Naive B cell (primary cell): Measurements from ENCODE around the gene LUZP2. TPM values are rescaled to one million over a fixed set of nuclear protein-coding genes. Genes with fewer than 3 reads are reported as not detected.

Source experiments
- ATAC-seq, 2 donors: fragments of 150-1000 bp; cut with Tn5 transposase; 2 replicates each; pipeline ENCODE4 v1.10.0; 2021; ENCODE audit warnings: low read depth in 2 of 2, mild to moderate bottlenecking in 2 of 2, moderate library complexity in 2 of 2
- DNase-seq: peaks from one replicate; pipeline ENCODE4 v3.0.0; 2022
- H3K27ac Mint-ChIP-seq, 6 donors: one replicate each; pipeline ENCODE4 v1.8.0; 2020 to 2022; ENCODE audit warnings: mild to moderate bottlenecking in 6 of 6, mixed read lengths in 6 of 6, moderate library complexity in 5 of 6, inconsistent platforms in 2 of 6
- H3K27me3 Mint-ChIP-seq, 3 donors: one replicate each; pipeline ENCODE4 v1.8.0; 2021 to 2022; ENCODE audit warnings: mixed read lengths in 3 of 3, mild to moderate bottlenecking in 1 of 3
- H3K36me3 Mint-ChIP-seq, 2 donors: one replicate each; pipeline ENCODE4 v1.8.0; 2020 to 2022; ENCODE audit warnings: mixed read lengths in 2 of 2, inconsistent platforms in 1 of 2, mild to moderate bottlenecking in 1 of 2
- H3K4me1 Mint-ChIP-seq, 3 donors: one replicate each; pipeline ENCODE4 v1.8.0; 2020 to 2022; ENCODE audit warnings: mixed read lengths in 3 of 3, inconsistent platforms in 1 of 3, mild to moderate bottlenecking in 1 of 3, moderate library complexity in 1 of 3
- H3K4me3 Mint-ChIP-seq, 8 donors: one replicate each; pipeline ENCODE4 v1.8.0; 2020 to 2022; ENCODE audit warnings: mild to moderate bottlenecking in 8 of 8, mixed read lengths in 8 of 8, moderate library complexity in 8 of 8, inconsistent platforms in 2 of 8
- H3K9me3 Mint-ChIP-seq, 7 donors: one replicate each; pipeline ENCODE4 v1.8.0; 2020 to 2022; ENCODE audit warnings: mixed read lengths in 7 of 7, mild to moderate bottlenecking in 5 of 7, inconsistent platforms in 2 of 7, moderate library complexity in 1 of 7
- polyA plus RNA-seq, 6 donors: library from polyadenylated mRNA; unstranded; fragments of 300-500 nt; fragmentation: Illumina TruSeq; gene quantifications; one replicate each; pipeline ENCODE4 v1.2.3, GENCODE V29; 2021; ENCODE audit warnings: low read depth in 6 of 6

LUZP2 gene
- polyA plus RNA-seq, 6 donors from 2014 or later, result not detected

DNA sequence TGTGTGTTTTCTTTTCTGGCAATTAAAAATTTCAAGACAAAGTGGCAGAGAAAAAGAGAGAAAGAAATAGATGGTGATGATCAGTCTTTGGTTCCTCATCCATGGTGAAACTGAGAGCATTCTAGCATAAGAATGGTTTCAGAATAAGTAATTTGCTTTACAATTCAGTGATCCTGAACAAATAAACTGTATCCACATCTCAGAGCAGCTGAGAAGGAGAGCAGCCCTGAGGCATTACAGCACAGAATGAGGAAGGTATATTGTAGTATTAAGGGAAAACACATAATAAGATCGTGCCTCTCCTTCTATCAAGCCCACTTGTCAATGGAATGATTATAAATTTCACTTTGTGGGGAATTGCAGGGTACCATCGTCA is 17.4 kb downstream of the LUZP2 start:
- peak overlapping the region in 1 of 6 donors; percentile 11 for H3K27ac Mint-ChIP-seq
- H3K27me3 Mint-ChIP-seq, result peaks cover 0 to 8% (median 0%) of the 10 kb centered on the region in 3 donors
- no peak for ATAC-seq
- no peak overlapping the region for H3K4me3 Mint-ChIP-seq
- no peaks in the 10 kb centered on the region for H3K36me3 Mint-ChIP-seq
- no peaks in the 10 kb centered on the region for H3K4me1 Mint-ChIP-seq
- no peak for DNase-seq
- no peaks in the 10 kb centered on the region for H3K9me3 Mint-ChIP-seq

DNA sequence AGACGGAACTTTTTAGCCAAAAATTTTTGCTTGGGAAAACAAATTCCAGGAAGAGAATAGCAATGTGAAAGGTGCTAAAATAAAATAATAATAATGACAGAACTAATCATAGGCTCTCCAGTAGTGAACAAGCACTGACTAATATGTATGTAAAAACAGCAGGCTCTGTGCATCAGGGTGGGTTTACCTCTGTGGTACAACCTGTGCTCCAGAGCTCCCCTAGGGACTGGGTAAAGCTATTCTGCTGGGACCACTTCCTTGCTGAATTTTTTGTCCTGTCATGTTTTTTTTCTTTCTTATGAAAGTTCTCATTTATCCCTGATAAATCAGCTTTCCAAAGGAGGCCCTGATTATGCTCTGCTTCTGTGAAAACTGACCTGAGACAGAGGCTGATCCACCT is 18.8 kb downstream of the LUZP2 start:
- Mint-ChIP-seq H3K27me3 (peaks cover 0 to 8% (median 0%) of the 10 kb centered on the region in 3 donors), H3K9me3 (no peaks in the 10 kb centered on the region), H3K4me3 (no peak overlapping the region), H3K27ac (no peak overlapping the region), H3K36me3 (no peaks in the 10 kb centered on the region), H3K4me1 (no peaks in the 10 kb centered on the region)
- DNase-seq, result no peak
- ATAC-seq, result no peak

DNA sequence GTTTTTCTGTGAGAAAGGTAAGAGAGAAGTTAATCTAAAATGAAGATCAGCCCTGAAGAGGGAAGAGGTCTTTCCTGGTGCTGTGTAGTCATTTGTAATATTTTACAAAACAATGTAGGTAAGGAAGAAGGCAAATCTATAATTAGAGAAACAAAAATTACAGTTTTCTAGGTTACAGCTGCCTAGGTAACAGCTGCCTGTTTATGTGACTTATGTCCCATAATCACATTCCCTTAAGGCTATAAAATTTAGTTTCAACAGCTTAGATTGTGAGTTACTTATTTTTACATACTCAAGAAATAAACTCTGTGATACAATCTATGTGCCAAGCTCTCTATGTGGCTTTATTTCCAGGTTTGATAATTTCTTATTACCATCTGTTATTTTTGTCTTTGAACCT is 19.8 kb downstream of the LUZP2 start:
- peaks cover 0 to 8% (median 0%) of the 10 kb centered on the region in 3 donors for H3K27me3 Mint-ChIP-seq
- no peak for ATAC-seq
- H3K4me3 Mint-ChIP-seq, result no peak overlapping the region
- no peaks in the 10 kb centered on the region for H3K36me3 Mint-ChIP-seq
- no peak for DNase-seq
- no peaks in the 10 kb centered on the region for H3K4me1 Mint-ChIP-seq
- H3K27ac Mint-ChIP-seq, result no peak overlapping the region
- H3K9me3 Mint-ChIP-seq, result no peaks in the 10 kb centered on the region

DNA sequence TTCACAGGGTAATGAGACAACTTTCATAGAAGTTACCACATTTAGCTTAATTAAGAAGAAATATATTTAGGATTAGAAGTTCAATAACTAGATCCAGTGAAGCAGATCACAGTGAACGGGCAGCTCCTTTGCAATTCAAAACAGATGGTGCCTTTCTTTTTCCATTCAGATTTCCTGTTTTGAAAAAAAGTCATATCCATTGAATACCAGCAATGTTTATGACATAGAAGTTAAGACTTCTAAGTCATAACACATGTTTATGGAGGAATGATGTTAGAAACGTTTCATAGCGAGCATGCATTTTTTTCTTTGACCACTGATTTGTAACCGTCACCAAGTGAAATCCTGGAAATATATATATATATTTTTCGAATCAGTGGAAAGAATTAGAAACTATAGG is 24.7 kb downstream of the LUZP2 start:
- DNase-seq (no peak), ATAC-seq (no peak)
- no peaks in the 10 kb centered on the region for H3K9me3 Mint-ChIP-seq
- H3K27ac Mint-ChIP-seq, result no peak overlapping the region
- H3K27me3 Mint-ChIP-seq, result no peaks in the 10 kb centered on the region
- no peak overlapping the region for H3K4me3 Mint-ChIP-seq
- no peaks in the 10 kb centered on the region for H3K36me3 Mint-ChIP-seq
- no peaks in the 10 kb centered on the region for H3K4me1 Mint-ChIP-seq

DNA sequence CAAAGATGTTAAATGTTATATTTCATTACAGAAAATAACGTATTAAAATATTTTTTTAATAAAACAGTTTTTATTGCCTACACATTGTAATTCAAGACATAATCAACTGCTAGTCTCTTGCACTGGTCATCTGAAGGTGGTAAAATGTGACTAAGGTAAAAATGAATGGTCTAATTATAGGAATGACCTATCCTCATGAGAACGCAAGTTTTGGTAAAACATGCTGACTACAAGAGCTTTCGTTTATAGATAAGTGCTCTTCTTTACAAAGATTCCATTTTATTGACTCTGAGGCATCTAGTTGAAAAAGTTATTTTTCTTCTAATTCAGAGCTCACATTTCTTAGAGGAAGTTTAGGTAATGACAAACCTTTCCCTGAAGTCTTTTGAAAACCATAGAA is 27.3 kb downstream of the LUZP2 start:
- ATAC-seq (no peak), DNase-seq (no peak)
- Mint-ChIP-seq H3K27ac (no peak overlapping the region), H3K36me3 (no peaks in the 10 kb centered on the region), H3K4me3 (no peak overlapping the region), H3K27me3 (no peaks in the 10 kb centered on the region), H3K4me1 (no peaks in the 10 kb centered on the region), H3K9me3 (no peaks in the 10 kb centered on the region)

DNA sequence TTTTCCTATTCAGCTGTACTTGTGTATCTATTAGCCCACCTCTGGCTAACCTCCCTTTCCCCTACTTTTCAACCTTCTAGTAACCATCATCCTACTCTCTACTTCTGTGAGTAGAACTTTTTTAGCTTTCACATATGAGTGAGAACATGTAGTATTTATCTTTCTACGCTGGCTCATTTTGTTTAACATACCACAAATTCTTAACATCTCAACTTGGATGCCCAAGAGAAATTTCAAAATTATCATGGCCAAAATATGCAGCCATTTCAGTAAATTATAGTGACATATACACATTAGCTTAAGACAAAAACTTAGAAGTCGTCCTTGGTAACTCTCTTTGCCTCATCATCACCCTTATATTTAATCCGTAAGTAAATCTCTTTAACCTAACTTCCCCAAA is 34.7 kb downstream of the LUZP2 start:
- Mint-ChIP-seq H3K27ac (no peak overlapping the region), H3K9me3 (peaks cover 0 to 2% (median 0%) of the 10 kb centered on the region in 7 donors), H3K36me3 (no peaks in the 10 kb centered on the region), H3K27me3 (no peaks in the 10 kb centered on the region), H3K4me1 (no peaks in the 10 kb centered on the region), H3K4me3 (no peak overlapping the region)
- ATAC-seq, result no peak
- no peak for DNase-seq

DNA sequence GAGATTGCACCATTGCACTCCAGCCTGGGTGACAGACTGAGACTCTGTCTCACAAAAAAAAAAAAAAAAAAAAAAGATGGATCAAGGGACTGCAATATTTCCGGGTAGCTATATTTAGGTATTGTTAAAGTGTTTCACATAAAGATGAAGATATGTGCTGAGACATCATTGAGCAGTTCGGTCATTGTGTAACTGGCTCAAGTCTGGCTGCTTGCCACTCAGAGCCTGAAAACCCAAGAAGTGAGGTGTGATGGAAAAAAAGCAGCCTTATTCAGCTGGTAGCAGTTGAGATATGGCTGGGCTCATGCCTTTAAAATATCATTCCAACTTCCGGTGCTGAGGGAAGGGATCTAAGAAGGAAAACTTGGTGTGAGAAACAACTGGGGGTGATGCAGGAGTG is 46.9 kb downstream of the LUZP2 start:
- Mint-ChIP-seq H3K36me3 (no peaks in the 10 kb centered on the region), H3K27me3 (no peaks in the 10 kb centered on the region), H3K4me3 (no peak overlapping the region), H3K9me3 (peaks cover 0 to 5% (median 1%) of the 10 kb centered on the region in 7 donors), H3K4me1 (no peaks in the 10 kb centered on the region), H3K27ac (no peak overlapping the region)
- no peak for ATAC-seq
- no peak for DNase-seq

DNA sequence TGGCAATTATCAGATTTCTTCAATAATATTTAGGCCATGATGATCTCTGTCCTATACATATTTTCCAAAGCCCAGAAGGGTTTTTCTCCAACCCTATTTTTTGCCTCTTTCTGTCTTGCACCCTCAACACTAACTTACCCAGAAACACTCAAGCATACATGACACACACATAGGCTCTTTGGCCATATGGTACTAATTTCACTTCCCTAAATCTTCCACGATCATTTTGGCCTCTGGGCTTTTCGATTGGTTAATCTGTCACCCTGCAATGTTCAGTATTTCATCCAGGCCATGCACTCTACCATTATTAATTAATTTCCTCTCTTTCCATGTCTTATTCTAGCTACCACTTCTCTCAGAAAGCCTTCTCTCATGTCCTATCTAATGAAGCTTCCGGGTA is 59.8 kb downstream of the LUZP2 start:
- Mint-ChIP-seq H3K27ac (no peak overlapping the region), H3K4me3 (no peak overlapping the region), H3K4me1 (no peaks in the 10 kb centered on the region), H3K36me3 (no peaks in the 10 kb centered on the region), H3K27me3 (no peaks in the 10 kb centered on the region), H3K9me3 (peaks cover 0 to 2% (median 0%) of the 10 kb centered on the region in 7 donors)
- ATAC-seq (no peak), DNase-seq (no peak)

DNA sequence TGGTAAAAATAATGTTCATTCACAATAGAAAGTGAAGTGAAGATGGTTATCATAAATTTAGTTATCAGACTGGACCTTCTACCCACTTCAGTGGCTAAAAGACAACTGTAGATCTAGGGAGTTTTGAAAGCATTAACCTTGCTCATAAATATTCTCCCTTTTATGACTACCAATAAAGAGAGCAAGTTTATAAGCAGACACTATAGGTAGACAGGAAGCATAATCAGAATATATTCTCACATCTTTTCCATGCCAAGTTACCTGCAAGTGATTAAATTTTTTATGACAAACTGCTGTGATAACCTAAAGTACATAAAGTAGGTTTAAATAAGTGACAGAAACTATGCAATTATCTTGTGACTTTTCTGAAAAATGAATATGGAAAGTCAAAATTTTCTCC is 62.5 kb downstream of the LUZP2 start:
- no peaks in the 10 kb centered on the region for H3K36me3 Mint-ChIP-seq
- no peak overlapping the region for H3K4me3 Mint-ChIP-seq
- no peak overlapping the region for H3K27ac Mint-ChIP-seq

DNA sequence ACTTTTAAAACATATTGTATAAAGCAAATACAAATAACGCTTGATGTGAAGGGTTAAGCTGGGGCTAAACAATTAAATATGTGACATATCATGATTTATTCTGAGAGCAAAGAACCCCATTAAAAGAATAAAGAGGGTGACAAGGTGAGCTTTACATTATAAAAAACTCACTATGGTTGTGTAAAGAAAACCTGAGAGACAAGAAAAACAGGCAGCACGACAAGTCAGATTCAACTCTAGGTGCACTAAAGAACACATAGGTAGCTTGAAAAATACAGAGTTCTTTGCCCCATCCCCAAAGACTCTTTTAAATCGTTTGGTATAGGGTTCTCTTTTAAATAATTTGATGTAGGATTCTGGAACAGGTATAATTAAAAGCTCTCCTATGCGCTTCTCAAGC is 63.5 kb downstream of the LUZP2 start:
- Mint-ChIP-seq H3K9me3 (peaks cover 0 to 2% (median 0%) of the 10 kb centered on the region in 7 donors), H3K27me3 (no peaks in the 10 kb centered on the region), H3K36me3 (no peaks in the 10 kb centered on the region), H3K27ac (no peak overlapping the region), H3K4me1 (no peaks in the 10 kb centered on the region), H3K4me3 (no peak overlapping the region)
- DNase-seq (no peak), ATAC-seq (no peak)

More for the DNA sequence above, 62.5 kb downstream of the LUZP2 start:
- Mint-ChIP-seq H3K27me3 (no peaks in the 10 kb centered on the region), H3K9me3 (peaks cover 0 to 2% (median 0%) of the 10 kb centered on the region in 7 donors), H3K4me1 (no peaks in the 10 kb centered on the region)
- no peak for ATAC-seq
- DNase-seq, result no peak

DNA sequence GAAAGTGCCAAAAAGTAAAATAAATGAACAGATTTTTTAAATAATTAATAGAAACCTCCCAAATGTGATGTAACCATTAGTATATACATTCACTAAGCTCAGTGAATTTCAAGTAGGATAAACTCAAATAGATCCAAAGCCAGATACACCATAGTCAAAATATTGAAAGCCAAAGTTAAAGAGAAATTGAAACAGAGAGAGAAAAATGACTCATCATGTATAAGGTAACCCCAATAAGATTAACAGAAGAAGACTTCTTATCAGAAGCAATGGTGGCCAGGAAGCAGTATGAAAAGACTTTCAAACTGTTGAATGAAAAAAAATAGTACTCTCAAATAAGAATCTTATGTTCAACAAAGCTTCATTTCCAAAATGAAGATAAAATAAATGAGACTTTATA is 70.5 kb downstream of the LUZP2 start:
- H3K36me3 Mint-ChIP-seq, result no peaks in the 10 kb centered on the region
- no peaks in the 10 kb centered on the region for H3K9me3 Mint-ChIP-seq
- H3K27me3 Mint-ChIP-seq, result no peaks in the 10 kb centered on the region
- ATAC-seq (no peak), DNase-seq (no peak)
- no peak overlapping the region for H3K4me3 Mint-ChIP-seq
- H3K27ac Mint-ChIP-seq, result no peak overlapping the region
- no peaks in the 10 kb centered on the region for H3K4me1 Mint-ChIP-seq

DNA sequence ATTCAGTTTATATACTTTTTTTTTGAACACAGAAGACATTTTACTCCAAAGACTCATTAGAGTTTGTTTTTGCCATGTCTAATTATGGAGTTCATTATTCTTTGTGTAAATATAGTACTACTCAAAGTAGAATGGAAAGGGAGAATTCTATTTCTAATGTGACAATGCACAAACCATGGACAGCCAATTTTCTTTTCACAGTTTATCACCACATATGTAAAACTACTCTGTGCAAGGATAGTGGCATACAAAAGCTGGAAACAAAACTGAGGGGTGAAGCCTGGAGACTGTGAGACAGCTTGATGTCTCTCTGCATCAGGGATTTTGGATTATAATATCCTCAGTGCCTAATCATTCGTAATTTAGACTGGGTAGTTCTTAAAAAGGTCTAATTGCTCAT is 75.5 kb downstream of the LUZP2 start:
- H3K4me1 Mint-ChIP-seq, result no peaks in the 10 kb centered on the region
- ATAC-seq (no peak), DNase-seq (no peak)
- no peaks in the 10 kb centered on the region for H3K36me3 Mint-ChIP-seq
- H3K27ac Mint-ChIP-seq, result no peak overlapping the region
- no peak overlapping the region for H3K4me3 Mint-ChIP-seq
- H3K9me3 Mint-ChIP-seq, result no peaks in the 10 kb centered on the region
- no peaks in the 10 kb centered on the region for H3K27me3 Mint-ChIP-seq

DNA sequence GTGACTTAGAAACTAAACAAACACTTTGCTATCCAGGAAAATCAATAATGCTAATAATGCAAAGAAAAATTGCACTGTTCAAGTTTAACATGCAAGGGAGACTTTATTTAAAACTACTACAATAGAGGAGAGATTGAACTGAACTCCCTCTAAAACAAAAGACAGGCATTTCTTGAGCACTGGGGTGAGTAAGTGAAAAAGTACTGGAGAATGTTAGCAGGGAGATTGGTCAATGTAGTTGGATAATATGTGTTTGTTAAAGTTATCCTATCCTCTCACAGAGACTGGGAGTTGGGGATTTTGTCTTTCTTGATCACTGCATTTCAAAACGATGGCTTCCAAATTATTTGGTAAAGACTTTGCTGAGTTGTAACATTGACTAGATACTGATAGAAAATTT is 77.6 kb downstream of the LUZP2 start:
- Mint-ChIP-seq H3K4me3 (no peak overlapping the region), H3K36me3 (no peaks in the 10 kb centered on the region), H3K27me3 (no peaks in the 10 kb centered on the region), H3K9me3 (no peaks in the 10 kb centered on the region), H3K27ac (no peak overlapping the region), H3K4me1 (no peaks in the 10 kb centered on the region)
- DNase-seq, result no peak
- ATAC-seq, result no peak

DNA sequence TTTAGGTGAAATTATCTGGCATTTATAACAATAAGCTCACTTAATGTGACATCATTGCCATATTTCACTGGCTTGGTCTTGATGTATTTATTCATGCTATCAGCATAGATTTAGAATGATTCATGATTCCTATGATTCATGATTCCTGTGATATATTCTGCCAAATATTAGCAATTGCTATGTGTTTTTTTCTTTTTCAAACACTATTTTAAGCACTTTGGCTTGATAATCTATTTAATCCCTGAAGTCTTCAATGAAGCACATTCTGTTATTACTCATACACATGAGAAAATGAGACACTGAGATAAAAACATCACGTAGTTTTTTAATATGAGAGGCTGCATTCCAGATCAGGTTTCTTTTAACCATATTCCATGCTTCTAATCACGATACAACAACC is 78.5 kb downstream of the LUZP2 start:
- H3K4me1 Mint-ChIP-seq, result no peaks in the 10 kb centered on the region
- no peak for DNase-seq
- no peak for ATAC-seq

DNA sequence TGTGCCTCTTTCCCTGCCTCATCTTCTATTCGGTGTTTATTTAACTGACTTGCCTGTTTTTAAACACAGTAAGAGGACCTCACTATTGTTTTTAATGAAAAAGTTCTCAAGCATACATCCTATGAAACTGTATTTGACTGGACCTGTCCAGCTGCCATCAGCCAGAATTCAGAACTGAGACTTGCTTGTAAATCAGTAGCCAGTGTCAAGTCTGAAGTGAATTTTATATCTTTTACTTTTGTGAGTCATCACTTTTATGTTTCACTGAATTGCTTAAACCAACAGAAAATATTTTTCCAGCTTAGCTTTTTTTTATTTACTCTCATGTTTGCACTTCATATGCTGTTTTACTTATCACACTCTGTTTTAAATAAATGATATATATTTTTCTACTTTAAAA is 88.3 kb downstream of the LUZP2 start:
- H3K4me3 Mint-ChIP-seq, result no peak overlapping the region
- H3K36me3 Mint-ChIP-seq, result no peaks in the 10 kb centered on the region
- DNase-seq, result no peak
- H3K27ac Mint-ChIP-seq, result no peak overlapping the region
- H3K9me3 Mint-ChIP-seq, result peaks cover 0 to 1% (median 0%) of the 10 kb centered on the region in 7 donors
- H3K27me3 Mint-ChIP-seq, result no peaks in the 10 kb centered on the region
- ATAC-seq, result no peak
- no peaks in the 10 kb centered on the region for H3K4me1 Mint-ChIP-seq

More for the DNA sequence above, 78.5 kb downstream of the LUZP2 start:
- H3K4me3 Mint-ChIP-seq, result no peak overlapping the region
- H3K27ac Mint-ChIP-seq, result no peak overlapping the region
- H3K9me3 Mint-ChIP-seq, result no peaks in the 10 kb centered on the region
- no peaks in the 10 kb centered on the region for H3K36me3 Mint-ChIP-seq
- no peaks in the 10 kb centered on the region for H3K27me3 Mint-ChIP-seq
